ENCODE results near the gene CD2AP. TPM values are rescaled to one million over a fixed set of nuclear protein-coding genes. Genes with fewer than 3 reads are reported as not detected.

Gene CD2AP
- polyA plus RNA-seq, 1 donor = 89.5 TPM

- no peak for DNase-seq
These were observed 14.8 kb downstream of the CD2AP start for GRCh38 chr6:47492355-47492754.

- DNase-seq = no peak
These were observed 17.6 kb downstream of the CD2AP start for GRCh38 chr6:47495207-47495606.

GRCh38 chr6:47495954-47496545 lies 18.5 kb downstream of the CD2AP start:
- DNase-seq = no peak

- DNase-seq = no peak
These were observed 19.5 kb downstream of the CD2AP start for GRCh38 chr6:47496935-47497579.

GRCh38 chr6:47502920-47503319 lies 25.3 kb downstream of the CD2AP start:
- DNase-seq = no peak

GRCh38 chr6:47509937-47510336 lies 32.3 kb downstream of the CD2AP start:
- no peak for DNase-seq

GRCh38 chr6:47512872-47513271 lies 35.3 kb downstream of the CD2AP start:
- peak; percentile 8 for DNase-seq

- DNase-seq = no peak
These were observed 41.7 kb downstream of the CD2AP start for GRCh38 chr6:47519279-47519678.

- no peak for DNase-seq
These were observed 42.7 kb downstream of the CD2AP start for GRCh38 chr6:47520282-47520681.

- DNase-seq = no peak
These were observed 44.4 kb downstream of the CD2AP start for GRCh38 chr6:47521961-47522360.

- no peak for DNase-seq
These were observed 46.7 kb downstream of the CD2AP start for GRCh38 chr6:47524136-47524845.

GRCh38 chr6:47525330-47526057 lies 47.9 kb downstream of the CD2AP start:
- DNase-seq = no peak

- no peak for DNase-seq
These were observed 49.7 kb downstream of the CD2AP start for GRCh38 chr6:47527274-47527673.

GRCh38 chr6:47529734-47530133 lies 52.1 kb downstream of the CD2AP start:
- no peak for DNase-seq

GRCh38 chr6:47532981-47533585 lies 55.5 kb downstream of the CD2AP start:
- DNase-seq = no peak

GRCh38 chr6:47534063-47534462 lies 56.5 kb downstream of the CD2AP start:
- no peak for DNase-seq

- no peak for DNase-seq
These were observed 58.0 kb downstream of the CD2AP start for GRCh38 chr6:47535316-47536225.

- no peak for DNase-seq
These were observed 59.3 kb downstream of the CD2AP start for GRCh38 chr6:47536816-47537401.

GRCh38 chr6:47545223-47545622 lies 67.6 kb downstream of the CD2AP start:
- DNase-seq = no peak

GRCh38 chr6:47551670-47552069 lies 74.1 kb downstream of the CD2AP start:
- no peak for DNase-seq

GRCh38 chr6:47552319-47552718 lies 74.7 kb downstream of the CD2AP start:
- DNase-seq = no peak

Measured in left kidney (tissue), 2 donors.